Trophoblast cell (in vitro differentiated cells and primary cell): Measurements from ENCODE around the gene BICC1.

Experiments used
- DNase-seq, 2 donors: peaks; one replicate each; pipeline ENCODE4 v3.0.0-alpha.2; 2016
- H2AFZ ChIP-seq: 2 replicates; pipeline ENCODE4 v1.6.1; 2013; ENCODE audit warnings: low read length, moderate library complexity, mild to moderate bottlenecking; ENCODE audit not compliant: insufficient read depth, poor library complexity
- H2AK5ac ChIP-seq: 2 replicates; pipeline ENCODE4 v1.6.1; 2013; ENCODE audit warnings: mild to moderate bottlenecking, low read length
- H2BK120ac ChIP-seq: 2 replicates; pipeline ENCODE4 v1.6.1; 2013; ENCODE audit warnings: low read length, mild to moderate bottlenecking, moderate library complexity; ENCODE audit not compliant: insufficient read depth, poor library complexity
- H2BK12ac ChIP-seq: 2 replicates; pipeline ENCODE4 v1.6.1; 2013; ENCODE audit warnings: mild to moderate bottlenecking, low read length, moderate library complexity
- H2BK5ac ChIP-seq: 2 replicates; pipeline ENCODE4 v1.6.1; 2013; ENCODE audit warnings: low read length, low read depth, moderate library complexity, mild to moderate bottlenecking; ENCODE audit not compliant: poor library complexity
- H3K14ac ChIP-seq: 2 replicates; pipeline ENCODE4 v1.6.1; 2013; ENCODE audit warnings: mild to moderate bottlenecking, low read length
- H3K18ac ChIP-seq: 2 replicates; pipeline ENCODE4 v1.6.1; 2013; ENCODE audit warnings: mild to moderate bottlenecking, low read length
- H3K23ac ChIP-seq: 2 replicates; pipeline ENCODE4 v1.6.1; 2013; ENCODE audit warnings: low read length
- H3K27ac ChIP-seq: 2 replicates; pipeline ENCODE4 v1.5.1; 2013; ENCODE audit warnings: low read depth, mild to moderate bottlenecking, inconsistent platforms, low read length, moderate library complexity
- H3K27me3 ChIP-seq: 2 replicates; pipeline ENCODE4 v1.6.1; 2013; ENCODE audit warnings: inconsistent platforms, mild to moderate bottlenecking, low read length, moderate library complexity; ENCODE audit not compliant: insufficient read depth
- H3K36me3 ChIP-seq, 2 experiments: 1 replicate in 1 of 2; 2 replicates in 1 of 2; pipeline ENCODE4 v1.6.1; 2013; ENCODE audit warnings: low read length in 2 of 2, mild to moderate bottlenecking in 2 of 2, moderate library complexity in 1 of 2; ENCODE audit not compliant: insufficient read depth in 2 of 2, control insufficient read depth in 1 of 2
- H3K4ac ChIP-seq: 2 replicates; pipeline ENCODE4 v1.6.1; 2013; ENCODE audit warnings: low read depth, mild to moderate bottlenecking, low read length, moderate library complexity
- H3K4me1 ChIP-seq, 2 experiments: 1 replicate in 1 of 2; 2 replicates in 1 of 2; pipeline ENCODE4 v1.6.1; 2013; ENCODE audit warnings: low read length in 2 of 2, mild to moderate bottlenecking in 2 of 2, moderate library complexity in 1 of 2; ENCODE audit not compliant: insufficient read depth in 2 of 2, control insufficient read depth in 1 of 2
- H3K4me2 ChIP-seq: 2 replicates; pipeline ENCODE4 v1.6.1; 2013; ENCODE audit warnings: inconsistent platforms, mild to moderate bottlenecking, low read length, moderate library complexity
- H3K4me3 ChIP-seq: 2 replicates; pipeline ENCODE4 v1.5.1; 2013; ENCODE audit warnings: mild to moderate bottlenecking, low read depth, low read length, inconsistent platforms
- H3K79me1 ChIP-seq: one replicate; pipeline ENCODE4 v1.6.1; 2013; ENCODE audit warnings: low read length
- H3K79me2 ChIP-seq: 2 replicates; pipeline ENCODE4 v1.6.1; 2013; ENCODE audit warnings: low read length, mild to moderate bottlenecking; ENCODE audit not compliant: control insufficient read depth, insufficient read depth, poor library complexity
- H3K9ac ChIP-seq: 2 replicates; pipeline ENCODE4 v1.6.1; 2013; ENCODE audit warnings: mild to moderate bottlenecking, low read length
- H3K9me3 ChIP-seq: 2 replicates; pipeline ENCODE4 v1.6.1; 2013; ENCODE audit warnings: low read depth, mild to moderate bottlenecking, control low read depth, inconsistent platforms, low read length; ENCODE audit not compliant: insufficient read depth
- H4K12ac ChIP-seq: 2 replicates; pipeline ENCODE4 v1.6.1; 2013; ENCODE audit warnings: low read depth, mild to moderate bottlenecking, low read length, moderate library complexity
- H4K8ac ChIP-seq: 2 replicates; pipeline ENCODE4 v1.6.1; 2013; ENCODE audit warnings: low read depth, mild to moderate bottlenecking, low read length, moderate library complexity
- H4K91ac ChIP-seq: one replicate; pipeline ENCODE4 v1.6.1; 2013; ENCODE audit warnings: low read depth, mild to moderate bottlenecking, low read length, moderate library complexity
- WGBS: extraction: QIAGEN DNeasy Blood & Tissue Kit; methylation state at CpG from one replicate; pipeline ENCODE4 v1.1.7; 2013; ENCODE audit warnings: missing lambda C conversion rate; ENCODE audit not compliant: insufficient read length, insufficient coverage; ENCODE audit errors: extremely low coverage; 5-methylcytosine and 5-hydroxymethylcytosine counted together

The BICC1 gene

GRCh38 chr10:58599927-58600553 is 87.4 kb downstream of the BICC1 start:
- Histone ChIP-seq H2AFZ (no peak overlapping the region), H3K79me2 (no peaks in the 10 kb centered on the region), H3K79me1 (no peaks in the 10 kb centered on the region), H3K9ac (no peak overlapping the region), H4K12ac (no peak overlapping the region), H2BK12ac (no peak overlapping the region), H3K27me3 (no peaks in the 10 kb centered on the region), H3K27ac (no peak overlapping the region), H2BK5ac (no peak overlapping the region), H3K4me1 (no peaks in the 10 kb centered on the region), H3K4me2 (no peak overlapping the region), H3K4ac (no peak overlapping the region), H3K23ac (no peak overlapping the region), H4K91ac (no peak overlapping the region), H3K4me3 (no peak overlapping the region), H3K14ac (no peak overlapping the region), H3K9me3 (no peaks in the 10 kb centered on the region), H3K36me3 (no peaks in the 10 kb centered on the region), H3K18ac (no peak overlapping the region), H2AK5ac (no peak overlapping the region), H2BK120ac (no peak overlapping the region), H4K8ac (no peak overlapping the region)
- no CpG with 5 or more reads among the region's 7 CpGs for WGBS
- no peak for DNase-seq

- no CpG with 5 or more reads among the region's 4 CpGs for WGBS
- Histone ChIP-seq H2BK12ac (no peak overlapping the region), H2BK120ac (no peak overlapping the region)
Observed at GRCh38 chr10:58608351-58608750, 95.7 kb downstream of the BICC1 start.

DNA sequence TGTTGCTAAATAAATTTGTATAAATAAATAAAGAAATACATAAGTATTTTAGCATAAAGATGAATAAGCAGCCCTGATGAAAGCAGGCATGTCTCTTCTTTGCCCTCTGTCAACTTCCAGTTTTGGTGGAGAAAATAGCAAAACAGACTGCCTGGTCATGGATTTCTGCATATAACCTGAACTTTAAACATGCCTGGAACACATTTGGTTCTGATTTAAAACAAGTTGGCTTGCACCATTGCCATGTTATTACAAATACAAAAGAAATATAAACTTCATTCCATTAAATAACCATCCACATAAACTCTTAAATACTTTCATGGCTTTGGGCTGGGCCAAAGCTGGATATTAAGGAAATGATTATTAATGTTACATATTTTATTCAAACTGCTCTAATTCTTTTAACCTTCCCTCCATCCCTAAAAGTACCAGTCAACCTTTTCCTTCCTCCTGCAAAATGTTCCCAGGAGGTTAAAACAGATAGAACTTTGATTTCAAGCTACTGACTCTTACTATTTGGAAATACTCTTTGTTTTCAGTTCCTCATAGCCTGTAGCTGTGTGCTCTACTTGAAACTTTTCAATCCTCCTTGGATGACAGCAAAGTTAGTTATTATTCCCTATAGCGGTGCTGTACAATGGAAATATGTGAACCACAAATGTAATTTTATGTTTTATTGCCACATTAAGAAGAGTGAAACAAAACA is 96.3 kb downstream of the BICC1 start:
- no peak overlapping the region for H2BK12ac ChIP-seq
- no peak overlapping the region for H2AK5ac ChIP-seq
- no peak overlapping the region for H4K12ac ChIP-seq
- H4K91ac ChIP-seq: no peak overlapping the region
- no peak overlapping the region for H2AFZ ChIP-seq
- no peaks in the 10 kb centered on the region for H3K9me3 ChIP-seq
- H3K27ac ChIP-seq: no peak overlapping the region
- H2BK5ac ChIP-seq: no peak overlapping the region
- H3K14ac ChIP-seq: no peak overlapping the region
- H3K9ac ChIP-seq: no peak overlapping the region
- no peak for DNase-seq
- H3K4ac ChIP-seq: no peak overlapping the region
- H3K27me3 ChIP-seq: no peaks in the 10 kb centered on the region
- no peak overlapping the region for H3K4me3 ChIP-seq
- WGBS: no CpG with 5 or more reads among the region's 1 CpG
- H3K4me2 ChIP-seq: no peak overlapping the region
- no peaks in the 10 kb centered on the region for H3K79me2 ChIP-seq
- no peaks in the 10 kb centered on the region for H3K4me1 ChIP-seq
- H3K23ac ChIP-seq: no peak overlapping the region
- H3K79me1 ChIP-seq: no peaks in the 10 kb centered on the region
- H3K18ac ChIP-seq: no peak overlapping the region
- H4K8ac ChIP-seq: no peak overlapping the region
- H3K36me3 ChIP-seq: no peaks in the 10 kb centered on the region
- no peak overlapping the region for H2BK120ac ChIP-seq

More at GRCh38 chr10:58608351-58608750, 95.7 kb downstream of the BICC1 start:
- Histone ChIP-seq H3K79me2 (no peaks in the 10 kb centered on the region), H3K4me2 (no peak overlapping the region), H4K8ac (no peak overlapping the region), H4K12ac (no peak overlapping the region), H3K23ac (no peak overlapping the region), H3K36me3 (no peaks in the 10 kb centered on the region), H3K9me3 (no peaks in the 10 kb centered on the region), H3K27ac (no peak overlapping the region), H3K27me3 (no peaks in the 10 kb centered on the region), H3K4me3 (no peak overlapping the region), H3K14ac (no peak overlapping the region), H3K4me1 (no peaks in the 10 kb centered on the region), H2BK5ac (no peak overlapping the region), H3K9ac (no peak overlapping the region), H3K79me1 (no peaks in the 10 kb centered on the region), H2AFZ (no peak overlapping the region), H2AK5ac (no peak overlapping the region), H3K18ac (no peak overlapping the region), H4K91ac (no peak overlapping the region), H3K4ac (no peak overlapping the region)
- no peak for DNase-seq

GRCh38 chr10:58609532-58610150 is 97.0 kb downstream of the BICC1 start:
- no peak overlapping the region for H3K23ac ChIP-seq
- H2AK5ac ChIP-seq: no peak overlapping the region
- no peak overlapping the region for H2BK5ac ChIP-seq
- H3K9me3 ChIP-seq: no peaks in the 10 kb centered on the region
- H3K79me1 ChIP-seq: no peaks in the 10 kb centered on the region
- H3K27ac ChIP-seq: no peak overlapping the region
- H2BK120ac ChIP-seq: no peak overlapping the region
- no peak overlapping the region for H2AFZ ChIP-seq
- no peak overlapping the region for H4K91ac ChIP-seq
- H3K4me3 ChIP-seq: no peak overlapping the region
- no peaks in the 10 kb centered on the region for H3K36me3 ChIP-seq
- DNase-seq: no peak
- H3K79me2 ChIP-seq: no peaks in the 10 kb centered on the region
- no peak overlapping the region for H3K18ac ChIP-seq
- no peaks in the 10 kb centered on the region for H3K27me3 ChIP-seq
- H3K4me2 ChIP-seq: no peak overlapping the region
- H3K4me1 ChIP-seq: no peaks in the 10 kb centered on the region
- no peak overlapping the region for H3K4ac ChIP-seq
- no peak overlapping the region for H2BK12ac ChIP-seq
- H4K8ac ChIP-seq: no peak overlapping the region
- H3K9ac ChIP-seq: no peak overlapping the region
- no peak overlapping the region for H4K12ac ChIP-seq
- H3K14ac ChIP-seq: no peak overlapping the region
- WGBS: no CpG with 5 or more reads among the region's 6 CpGs
